Measurements from ENCODE around the gene MAEL.

Gene MAEL

DNA sequence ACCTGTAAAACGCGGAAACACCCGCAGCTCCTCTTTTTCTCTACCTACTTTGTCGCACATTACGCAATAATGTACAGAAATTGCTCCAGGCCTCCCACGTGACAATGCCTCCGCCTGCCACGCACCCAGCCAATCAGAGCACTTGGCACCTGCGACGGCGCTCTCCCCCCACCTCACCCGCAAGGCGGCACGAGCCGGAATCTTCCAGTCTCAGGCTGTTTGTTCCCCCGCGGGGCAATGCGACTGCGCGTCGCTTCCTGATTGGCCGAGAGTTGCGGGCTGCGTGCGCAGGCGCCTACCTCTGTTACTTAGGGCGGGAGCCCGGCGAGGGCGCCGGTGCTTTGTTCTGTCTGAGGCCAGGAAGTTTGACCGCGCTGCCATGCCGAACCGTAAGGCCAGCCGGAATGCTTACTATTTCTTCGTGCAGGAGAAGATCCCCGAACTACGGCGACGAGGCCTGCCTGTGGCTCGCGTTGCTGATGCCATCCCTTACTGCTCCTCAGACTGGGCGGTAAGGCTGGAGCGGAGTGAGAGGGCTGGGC lies at the start of gene MAEL:
TSS of gene MAEL (plus strand) at position 307 of the 542 bp plus-strand sequence. CDS start at position 380, 73 bp downstream.
- DNase-seq = no peak

DNA sequence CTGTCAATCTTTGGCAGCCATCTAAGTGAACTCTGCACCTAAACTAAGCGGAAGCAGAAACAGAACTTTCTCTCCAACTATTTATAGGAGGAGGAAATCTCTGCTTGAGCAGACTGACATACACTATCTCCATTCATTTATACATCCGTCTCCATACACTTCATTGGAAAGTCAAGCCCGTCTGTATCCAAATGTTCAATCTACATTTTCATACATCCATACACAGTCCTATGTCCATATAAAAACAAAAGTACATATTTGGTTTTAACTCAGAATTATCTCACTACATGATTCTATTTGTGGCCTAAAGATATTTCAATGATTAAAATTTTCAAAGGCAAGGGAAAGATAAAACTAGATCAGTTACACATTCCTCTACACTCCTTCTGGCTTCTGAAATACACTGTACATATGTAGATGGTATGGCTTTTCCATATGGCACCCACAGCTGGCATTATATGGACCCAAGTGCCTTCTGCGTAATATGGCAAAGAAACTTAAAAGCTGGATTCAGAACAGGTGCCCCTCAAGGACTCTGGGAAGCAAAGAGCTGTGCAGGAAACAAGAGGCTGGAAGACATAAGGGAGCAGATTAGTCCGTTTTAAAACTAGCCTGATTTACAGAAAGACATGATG lies 49.2 kb upstream of the MAEL start:
- DNase-seq = no peak

DNA sequence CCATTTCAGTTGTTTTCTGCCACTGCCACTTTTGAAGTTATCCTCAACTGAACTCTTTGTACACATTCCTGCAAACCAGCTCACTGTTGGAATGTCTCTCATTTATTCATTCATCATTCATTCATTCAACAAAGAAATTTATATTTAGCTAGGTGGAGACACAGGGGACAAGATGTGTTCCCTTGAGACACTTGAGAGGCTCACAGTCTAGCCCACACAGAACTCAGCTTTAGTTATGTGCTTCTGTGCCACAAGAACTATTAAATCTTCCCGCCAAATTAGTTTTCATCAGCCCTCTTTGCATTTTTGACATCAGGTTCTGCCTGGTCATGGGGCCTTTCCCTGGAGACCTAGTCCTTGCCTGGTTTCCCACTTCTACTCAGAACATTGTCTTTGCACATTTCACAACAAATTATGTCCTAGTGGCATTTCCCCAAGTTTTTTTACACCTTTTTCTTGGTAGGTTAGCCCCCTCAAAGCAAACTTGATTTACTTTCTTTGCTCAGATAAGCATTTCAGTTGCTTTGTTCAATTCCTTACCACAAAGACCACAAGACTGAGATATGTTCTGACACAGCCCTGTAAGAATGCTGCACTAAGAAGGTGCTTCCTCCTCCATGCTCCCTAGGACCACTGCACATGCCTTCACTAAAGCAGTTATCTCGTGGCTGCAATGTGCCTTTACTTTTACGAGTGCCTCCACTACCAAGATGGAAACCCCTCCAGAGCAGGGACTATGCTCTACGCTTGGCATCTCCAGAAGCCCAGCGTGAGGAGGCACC lies 44.7 kb upstream of the MAEL start:
- DNase-seq = no peak

DNA sequence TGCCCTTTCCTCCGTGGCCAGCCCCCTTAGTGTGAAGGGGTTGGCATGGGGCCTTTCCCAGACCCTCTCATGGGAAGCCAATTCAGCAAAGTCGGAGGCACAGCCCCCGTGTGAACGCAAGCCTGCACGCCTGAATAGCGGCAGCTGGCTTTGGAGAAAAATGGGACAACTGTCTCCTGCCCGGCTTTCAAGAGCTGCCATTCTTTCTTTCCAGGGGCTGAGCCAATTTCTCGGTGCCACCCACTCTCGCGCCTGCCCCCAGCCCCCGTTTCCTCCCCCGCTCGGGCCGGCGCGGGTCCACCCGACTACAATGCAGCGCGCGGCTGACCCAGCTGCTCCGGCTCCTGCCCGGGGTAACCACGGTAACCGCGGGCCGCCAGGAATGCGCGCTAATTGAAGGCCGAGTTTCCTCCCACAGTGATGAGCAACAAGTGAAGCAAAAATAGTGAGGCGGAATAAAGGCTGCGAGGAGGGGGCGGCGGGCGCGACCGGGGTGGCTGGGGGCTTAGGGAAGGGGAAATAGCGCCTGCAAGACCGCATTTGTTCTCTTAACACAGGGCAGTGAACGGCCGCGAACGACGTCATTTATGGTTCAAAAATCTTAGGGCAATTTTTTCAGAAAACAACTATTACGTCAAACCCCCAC lies 41.6 kb upstream of the MAEL start:
- DNase-seq = no peak

DNA sequence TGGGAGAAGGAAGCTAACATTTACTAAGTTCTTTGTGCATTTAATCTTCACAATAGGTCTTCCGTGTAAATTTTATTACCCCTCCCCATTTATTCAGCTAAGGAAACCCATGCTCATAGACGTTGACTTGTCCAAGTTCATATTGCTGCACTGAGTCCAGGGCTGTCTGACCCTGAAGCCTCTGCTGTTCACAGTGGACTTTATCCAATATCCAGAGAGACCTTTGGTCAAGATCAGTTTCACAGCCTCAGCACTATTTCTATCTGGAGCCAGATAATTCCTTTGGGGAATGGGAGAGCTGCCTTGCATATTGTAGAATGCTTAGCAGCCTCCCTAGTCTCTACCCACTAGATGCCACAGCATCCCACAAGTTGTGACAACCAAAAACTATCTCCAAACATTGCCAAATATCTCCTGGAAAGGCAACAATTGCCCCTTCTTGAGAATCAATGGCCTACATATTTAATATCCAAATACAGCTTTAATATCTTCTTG lies 40.2 kb upstream of the MAEL start:
- no peak for DNase-seq

DNA sequence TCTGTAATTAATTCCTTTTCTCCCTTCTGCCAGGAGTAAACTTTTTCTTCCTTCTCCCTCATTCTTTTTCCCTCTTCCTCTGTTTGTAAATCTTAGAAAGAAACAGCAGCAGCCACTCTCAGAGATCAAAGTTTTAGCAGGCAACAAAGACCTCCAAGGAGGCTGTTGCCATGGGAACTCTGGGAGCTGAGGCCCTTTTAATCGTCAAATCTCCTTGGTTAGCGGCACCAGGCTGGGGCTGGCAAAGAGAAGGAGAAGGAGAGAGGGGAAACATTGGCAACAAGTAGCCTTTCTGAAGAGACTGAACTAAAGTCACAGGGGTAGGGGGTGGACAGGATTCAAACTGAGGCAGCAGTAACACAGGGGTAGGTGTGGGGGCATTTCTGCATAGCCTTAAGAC lies 38.9 kb upstream of the MAEL start:
- DNase-seq = no peak

DNA sequence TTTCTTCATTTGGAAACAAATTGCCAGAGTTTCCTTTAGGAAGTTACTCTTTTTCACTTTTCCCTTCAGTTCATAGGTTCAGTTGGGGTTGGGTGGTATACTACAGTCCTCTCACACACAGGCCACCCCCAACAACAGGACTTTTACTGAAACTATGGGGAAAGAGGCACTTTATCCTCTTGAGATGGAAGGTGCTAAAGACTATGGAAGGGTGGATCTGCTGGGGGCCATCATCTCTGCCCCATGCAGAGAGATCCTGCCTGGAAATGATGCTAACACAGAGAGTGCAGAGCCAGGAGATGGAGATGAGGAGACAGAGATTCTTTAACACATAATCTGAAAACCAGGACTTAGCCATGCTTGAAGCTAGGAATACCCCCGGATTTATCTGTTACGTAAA lies 38.0 kb upstream of the MAEL start:
- DNase-seq = no peak

DNA sequence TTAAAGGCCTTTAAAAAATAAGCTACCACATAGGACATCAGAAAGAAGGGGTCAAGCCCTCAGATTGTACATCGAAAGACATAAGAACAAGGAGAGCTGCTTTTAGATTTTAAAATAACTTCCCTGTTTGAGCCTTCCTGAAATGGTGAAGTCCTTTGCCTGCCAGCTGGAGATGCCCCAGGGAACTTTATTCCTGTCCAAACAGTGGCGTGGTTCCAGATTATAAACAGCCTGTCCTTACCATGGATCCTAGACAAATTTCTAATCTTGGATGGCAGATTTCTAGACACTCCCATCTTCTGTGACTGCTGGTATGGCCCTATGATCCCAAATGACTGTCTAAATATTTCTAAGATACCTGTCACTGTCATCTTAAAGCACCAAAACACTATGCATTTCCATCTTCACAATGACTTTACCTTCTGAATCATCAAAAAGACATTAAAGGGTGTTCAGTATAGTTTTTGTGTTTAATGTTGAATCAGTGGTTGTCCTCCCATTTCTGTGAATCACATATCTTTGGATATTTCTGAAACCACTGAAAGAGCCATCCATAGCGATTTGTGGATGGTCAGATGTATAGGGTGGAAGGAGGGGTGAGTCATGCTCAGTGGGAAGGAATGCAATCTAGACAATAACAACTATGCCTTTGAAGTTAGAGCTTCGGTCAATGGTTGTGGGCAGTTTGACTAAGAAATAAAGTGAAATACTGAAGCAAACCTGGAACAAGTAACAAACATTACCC lies 36.9 kb upstream of the MAEL start:
- DNase-seq = no peak

DNA sequence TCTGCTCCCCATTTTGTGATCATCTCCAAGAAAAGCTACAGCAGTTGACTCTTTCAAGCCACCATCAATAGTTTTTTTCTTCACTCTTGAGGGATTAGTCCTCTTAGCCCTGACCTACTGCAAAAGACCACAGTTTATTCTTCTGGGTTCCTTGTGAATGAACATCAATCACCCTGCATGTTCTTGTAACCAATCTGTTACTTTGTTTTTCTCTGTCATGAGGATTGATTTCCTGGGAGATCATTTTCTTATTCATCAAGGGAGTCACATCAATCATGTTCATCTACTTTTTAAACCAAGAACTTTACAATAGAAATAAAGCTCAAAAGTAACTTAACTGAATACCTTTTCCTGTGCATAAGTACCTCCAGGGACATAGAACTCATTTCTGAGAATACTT lies 35.6 kb upstream of the MAEL start:
- no peak for DNase-seq

DNA sequence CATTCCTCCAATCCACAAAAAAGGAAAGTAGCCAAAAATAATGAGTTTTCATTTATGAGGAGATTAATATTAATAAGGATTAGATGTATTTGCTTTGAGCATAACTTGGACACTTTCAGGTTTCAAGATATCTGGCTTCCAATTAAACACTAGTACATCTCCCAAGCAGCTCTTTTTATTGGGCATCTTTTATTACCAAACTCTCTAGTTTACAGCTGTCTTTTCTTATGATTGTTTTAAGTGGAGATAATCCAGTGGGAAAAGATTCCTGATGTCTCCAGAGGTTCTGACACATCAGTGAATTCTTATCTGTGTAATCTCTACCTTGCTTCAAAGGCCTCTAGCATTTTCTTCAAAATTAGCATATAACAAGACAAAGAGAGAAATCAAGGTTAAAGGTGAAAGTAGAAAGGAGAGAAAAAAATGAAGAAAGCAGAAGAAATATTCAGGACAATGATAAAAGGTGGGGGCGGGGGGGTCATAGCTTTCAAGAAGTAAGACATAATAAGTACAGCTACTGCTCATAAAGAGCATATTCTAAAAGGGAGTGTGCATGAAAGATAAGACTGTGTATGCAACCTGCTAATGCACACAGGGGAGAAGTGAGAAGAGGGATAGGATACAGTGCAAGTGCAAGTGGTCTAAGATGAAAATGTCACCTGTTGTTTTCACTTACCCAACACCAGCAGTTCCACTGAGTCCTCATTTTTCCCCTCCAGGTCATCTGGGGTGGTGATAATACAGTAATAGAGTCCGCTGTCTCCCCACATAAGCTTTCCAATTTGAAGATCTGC lies 32.8 kb upstream of the MAEL start:
- DNase-seq = no peak

DNA sequence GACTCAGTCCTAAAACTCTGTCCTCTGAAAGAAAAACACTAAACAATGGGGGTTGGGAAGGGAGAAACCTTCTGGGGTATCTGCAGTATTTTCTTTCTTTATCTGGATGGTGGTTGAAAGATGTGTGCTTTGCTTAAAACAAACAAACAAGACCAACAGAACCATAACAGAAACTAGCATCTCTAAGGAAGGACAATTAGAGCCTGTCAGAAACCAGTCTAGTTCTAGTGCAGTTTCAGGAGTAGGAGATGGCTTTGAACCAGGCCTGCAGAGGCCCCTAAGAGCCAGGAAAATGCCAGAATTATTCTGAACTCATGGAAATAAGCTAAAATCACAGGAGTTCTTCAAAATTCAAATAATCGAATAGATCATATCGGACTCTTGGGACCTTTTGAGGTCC lies 32.2 kb upstream of the MAEL start:
- no peak for DNase-seq

DNA sequence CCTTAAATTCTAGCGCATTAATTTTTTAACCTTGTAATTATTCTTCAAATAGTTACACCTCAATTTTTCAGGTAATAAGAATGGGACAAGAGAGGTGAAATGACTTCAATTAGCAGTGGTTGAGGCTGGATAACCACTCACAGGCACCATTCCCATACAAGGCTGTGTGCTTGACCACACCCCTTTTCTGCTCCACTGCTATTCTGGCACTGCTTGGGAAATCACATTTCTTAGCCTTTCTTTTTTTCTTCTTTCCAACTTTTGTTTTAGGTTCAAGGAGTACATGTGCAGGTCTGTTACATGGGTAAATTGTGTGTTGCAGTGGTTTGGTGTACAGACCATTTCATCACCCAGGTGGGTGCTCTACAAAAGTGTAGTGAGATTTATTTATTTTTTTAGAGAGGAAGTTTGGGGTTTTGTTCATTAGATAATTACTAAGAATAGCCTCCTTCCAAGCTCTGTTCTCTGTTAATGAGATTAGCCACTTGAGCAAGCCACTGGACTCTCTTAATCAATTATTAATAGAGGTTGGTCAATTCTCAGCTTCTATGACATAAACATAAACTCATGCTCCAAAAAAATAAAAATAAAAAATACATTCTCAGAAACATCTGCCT lies 28.1 kb upstream of the MAEL start:
- DNase-seq = no peak

DNA sequence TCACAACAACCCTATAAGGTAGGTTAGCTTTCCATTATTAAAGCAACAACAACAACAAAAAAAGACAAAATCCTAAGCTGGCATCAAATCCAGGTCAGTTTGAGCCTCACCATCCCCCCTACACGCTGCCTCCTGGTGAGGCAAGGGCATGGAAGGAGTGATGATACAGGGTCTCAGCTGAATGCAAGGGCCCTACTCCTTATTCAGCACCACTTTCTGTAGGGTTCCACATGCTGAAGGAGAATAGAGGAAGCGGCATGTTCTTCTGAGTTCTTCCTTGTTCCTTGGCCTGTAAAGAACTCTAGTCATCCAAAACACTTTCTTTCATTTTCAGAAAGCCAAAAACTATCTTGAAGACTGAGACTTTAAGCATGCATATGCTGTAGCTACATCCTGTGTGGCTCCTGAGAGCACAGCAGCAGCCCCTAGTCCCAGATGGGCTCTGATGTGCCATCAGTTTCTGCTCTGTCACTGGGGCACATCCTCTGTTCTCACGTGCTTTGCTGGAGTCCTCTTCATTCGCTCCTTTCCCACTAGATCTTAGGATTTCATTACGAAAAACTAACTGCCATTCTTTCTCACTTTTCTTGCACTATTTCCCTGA lies 19.9 kb upstream of the MAEL start:
- no peak for DNase-seq

DNA sequence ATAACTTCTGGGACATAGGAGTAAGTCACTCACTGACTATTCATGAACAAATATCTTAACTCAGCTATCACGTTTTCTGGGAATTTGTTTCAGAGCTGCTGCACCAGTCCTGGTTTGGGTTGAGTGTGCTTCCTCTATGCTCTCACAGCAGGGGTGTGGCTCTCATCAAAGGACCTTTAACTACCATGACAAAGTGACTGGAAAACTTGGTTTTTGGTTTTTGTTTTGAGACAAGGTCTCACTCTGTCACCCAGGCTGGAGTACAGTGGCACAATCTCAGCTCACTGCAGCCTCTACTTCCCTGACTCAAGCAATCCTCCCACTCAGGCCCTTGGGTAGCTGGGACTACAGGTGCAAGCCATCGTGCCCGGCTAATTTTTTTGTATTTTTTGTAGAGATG lies 17.8 kb upstream of the MAEL start:
- no peak for DNase-seq

DNA sequence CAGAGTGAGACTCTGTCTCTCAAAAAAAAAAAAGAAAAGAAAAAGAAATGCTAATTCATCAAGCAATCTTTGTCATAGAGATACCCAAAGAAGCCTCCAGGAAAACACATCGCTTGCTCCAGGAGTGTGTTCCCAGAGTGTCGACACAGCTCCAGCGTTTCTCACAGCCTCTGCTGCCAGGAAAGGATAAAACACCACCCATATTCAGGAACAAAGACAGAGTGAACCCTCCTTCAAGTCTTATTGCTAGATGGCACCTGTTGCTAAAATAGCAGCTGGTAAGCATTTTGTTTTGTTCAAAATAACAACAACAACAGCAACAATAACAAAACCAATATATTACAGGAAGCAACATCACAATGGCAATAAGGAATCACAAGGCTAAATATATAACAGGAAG lies 16.9 kb upstream of the MAEL start:
- no peak for DNase-seq

DNA sequence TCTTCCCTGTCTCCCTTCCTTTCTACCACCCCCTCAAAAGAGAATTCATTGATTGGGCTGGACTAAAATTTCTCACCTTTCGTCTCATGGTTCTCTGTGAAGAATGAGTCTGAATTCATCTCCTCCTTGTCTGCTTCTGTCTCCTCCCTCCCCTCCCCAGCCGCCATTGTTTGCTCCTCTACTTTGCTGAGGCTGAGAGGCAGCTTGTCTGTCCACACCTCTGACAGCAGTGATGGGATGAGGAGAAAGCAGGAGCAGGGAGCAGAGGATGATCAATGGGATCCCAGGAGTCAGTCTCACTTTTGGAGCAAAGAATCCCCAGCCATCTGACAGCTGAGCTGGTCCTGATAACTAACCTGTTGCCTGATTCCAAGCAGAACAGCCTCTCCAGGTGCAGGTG lies 16.3 kb upstream of the MAEL start:
- no peak for DNase-seq

DNA sequence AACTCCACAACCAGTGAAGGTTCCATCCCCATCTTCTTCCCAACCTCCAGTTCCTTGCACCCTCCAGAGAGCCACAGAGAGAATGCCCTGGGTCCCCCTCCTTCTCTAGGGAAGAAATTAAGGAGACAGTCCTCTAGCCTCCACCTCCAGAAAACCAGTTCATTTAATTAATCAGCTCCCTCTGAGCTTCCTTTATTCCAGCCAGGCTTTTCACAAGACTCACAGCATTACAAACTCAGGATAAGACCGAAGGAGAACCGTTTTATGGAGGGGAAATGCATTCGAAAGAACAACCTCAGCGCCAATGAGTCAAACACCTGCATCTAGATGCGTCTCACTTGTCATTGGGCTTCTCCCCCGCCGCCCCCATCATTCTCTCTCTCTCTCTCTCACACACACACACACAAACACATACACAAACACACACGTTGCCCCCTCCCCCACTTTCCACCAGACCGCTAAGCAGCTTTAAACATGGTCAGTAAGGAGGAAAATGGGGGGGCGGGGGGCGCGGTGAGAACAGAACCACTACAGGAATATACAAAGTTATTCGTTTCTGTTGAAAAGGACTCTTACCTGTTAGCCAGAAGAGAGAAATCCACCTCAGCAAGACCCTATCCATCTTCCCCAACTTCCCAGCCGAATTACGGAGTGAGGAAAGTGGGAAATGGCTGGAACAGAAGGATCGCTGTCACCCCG lies 14.3 kb upstream of the MAEL start:
- DNase-seq = no peak

DNA sequence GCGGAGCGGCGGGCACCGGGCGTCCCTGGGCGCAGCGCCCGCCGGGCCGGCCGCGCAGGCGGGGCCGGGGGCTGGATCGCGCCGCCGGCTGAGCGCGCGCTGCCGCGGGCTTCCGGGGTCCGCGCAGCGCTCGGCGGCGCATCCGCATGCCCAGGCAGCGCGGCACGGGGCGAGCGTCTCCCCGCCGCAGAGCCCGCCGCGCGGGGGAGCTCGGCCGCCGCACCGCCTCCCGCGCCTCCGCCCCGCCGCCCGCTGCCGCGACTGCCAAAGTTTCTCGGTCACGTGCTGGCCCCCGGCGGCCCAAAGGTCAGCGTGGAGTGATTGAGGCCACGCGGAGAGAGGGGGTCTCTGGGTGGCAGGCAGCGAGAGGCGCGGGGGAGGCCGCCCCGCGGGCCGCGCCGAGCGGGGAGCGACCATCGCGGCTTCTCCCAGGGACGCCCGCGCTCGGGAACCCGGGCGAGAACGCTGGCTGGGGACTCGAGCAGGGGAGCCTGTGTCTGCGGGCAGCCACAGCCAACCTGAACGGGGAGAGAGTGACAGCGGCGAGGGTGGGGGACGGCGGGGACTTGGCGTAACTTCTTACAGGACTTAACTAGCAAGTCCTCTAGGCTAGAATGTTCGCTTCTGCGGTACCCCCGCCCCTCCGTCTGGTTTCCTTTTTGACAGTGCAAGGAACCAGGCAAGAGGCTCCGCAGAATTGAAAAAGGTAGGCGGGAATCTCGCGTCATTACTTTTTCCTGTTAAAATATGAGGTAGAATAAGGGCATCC lies 13.5 kb upstream of the MAEL start, which contains the start of gene ILDR2:
TSS of gene ILDR2 (minus strand) at position 180 of the 769 bp plus-strand sequence. CDS start 272 bp downstream, outside the sequence.
- no peak for DNase-seq

DNA sequence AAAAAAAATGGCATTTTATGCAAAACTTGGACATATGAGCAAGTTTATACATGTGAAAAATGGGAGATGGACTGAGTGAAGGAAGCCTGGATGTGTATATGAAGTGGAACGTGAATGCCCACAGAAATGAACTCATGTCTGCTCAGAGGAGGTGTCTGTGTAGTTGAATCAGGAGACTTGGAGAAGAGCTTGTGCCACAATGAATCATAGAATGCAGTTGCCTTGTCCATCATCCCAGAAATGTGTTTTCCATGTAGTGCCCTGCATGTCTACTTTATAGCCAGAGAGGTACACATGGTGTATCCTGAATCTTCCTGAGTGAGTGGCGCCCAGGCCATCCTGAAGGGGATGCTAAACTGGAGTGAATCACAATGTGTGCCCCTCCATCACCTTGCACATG lies 11.1 kb upstream of the MAEL start:
- no peak for DNase-seq

DNA sequence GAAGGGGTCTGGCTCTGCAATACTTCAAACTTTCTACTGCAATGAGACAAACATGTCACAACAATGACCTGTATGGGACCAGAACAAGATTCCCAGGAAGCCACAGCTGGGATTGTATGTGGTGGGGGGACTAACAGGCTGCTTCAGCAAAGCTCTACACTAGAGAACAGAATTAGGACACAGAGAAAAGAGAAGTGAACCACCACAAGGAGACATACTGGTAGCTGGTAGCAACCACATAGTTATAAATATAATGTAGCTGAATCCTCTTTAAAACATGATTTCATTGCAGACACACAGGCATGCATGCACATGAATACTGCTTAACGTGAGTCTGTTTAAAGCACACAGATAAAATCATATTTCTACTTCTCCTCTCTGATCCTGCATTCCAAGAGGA lies 10.3 kb upstream of the MAEL start:
- DNase-seq = no peak

All from NCI-H1048 (cell line).